ENCODE results near the gene INPP5A. TPM values are rescaled to one million over a fixed set of nuclear protein-coding genes. Genes with fewer than 3 reads are reported as not detected.

The INPP5A gene
- total RNA-seq, 1 experiment from 2014 or later, result 14.7 TPM

DNA sequence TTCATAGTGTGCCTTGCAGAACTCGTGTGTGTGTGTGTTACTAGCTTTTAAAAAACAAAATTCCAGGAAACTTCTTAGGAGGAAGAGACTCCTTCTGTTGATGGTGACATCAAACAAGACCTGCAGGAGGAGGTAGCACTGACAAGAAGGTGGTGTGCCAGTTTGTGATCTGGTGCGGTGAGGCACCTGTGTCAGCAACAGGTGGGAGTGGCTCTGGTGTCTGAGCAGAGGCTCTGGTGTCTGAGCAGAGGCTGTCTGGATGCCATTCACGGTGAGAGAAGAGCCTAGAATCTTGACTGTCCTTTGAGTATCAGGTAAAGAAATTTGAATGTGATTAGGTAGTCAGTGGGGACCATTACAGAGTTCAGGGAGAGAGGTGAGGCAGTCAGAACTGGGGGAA is 122.8 kb downstream of the INPP5A start:
- CTCF ChIA-PET, result interaction anchor here (1.1 kb wide), 1 partner anchor 201 kb away, joined by 3 read pairs; no protein-coding TSS in a partner anchor
- intact Hi-C loops (cut with micrococcal nuclease), result loop anchor here (10.0 kb wide), 1 partner anchor 134 kb away; no protein-coding TSS in a partner anchor
- Mint-ChIP-seq H3K27ac (ENCODE audit: low read depth, unreplicated experiment) (no peak overlapping the region), H3K4me1 (ENCODE audit: insufficient read depth, unreplicated experiment) (peaks cover 9% of the 10 kb centered on the region), H3K4me3 (ENCODE audit: unreplicated experiment) (no peak overlapping the region), H3K27me3 (ENCODE audit: insufficient read depth, unreplicated experiment) (no peaks in the 10 kb centered on the region), H3K36me3 (ENCODE audit: insufficient read depth, unreplicated experiment) (peaks cover 8% of the 10 kb centered on the region), H3K9me3 (ENCODE audit: unreplicated experiment) (no peaks in the 10 kb centered on the region)
- POLR2A ChIA-PET, result no interaction called here
- no peak for DNase-seq (ENCODE audit: unreplicated experiment)
- BruUV-seq (replicated peaks), result no TSS peak
- TF ChIP-seq, protein P1, sequence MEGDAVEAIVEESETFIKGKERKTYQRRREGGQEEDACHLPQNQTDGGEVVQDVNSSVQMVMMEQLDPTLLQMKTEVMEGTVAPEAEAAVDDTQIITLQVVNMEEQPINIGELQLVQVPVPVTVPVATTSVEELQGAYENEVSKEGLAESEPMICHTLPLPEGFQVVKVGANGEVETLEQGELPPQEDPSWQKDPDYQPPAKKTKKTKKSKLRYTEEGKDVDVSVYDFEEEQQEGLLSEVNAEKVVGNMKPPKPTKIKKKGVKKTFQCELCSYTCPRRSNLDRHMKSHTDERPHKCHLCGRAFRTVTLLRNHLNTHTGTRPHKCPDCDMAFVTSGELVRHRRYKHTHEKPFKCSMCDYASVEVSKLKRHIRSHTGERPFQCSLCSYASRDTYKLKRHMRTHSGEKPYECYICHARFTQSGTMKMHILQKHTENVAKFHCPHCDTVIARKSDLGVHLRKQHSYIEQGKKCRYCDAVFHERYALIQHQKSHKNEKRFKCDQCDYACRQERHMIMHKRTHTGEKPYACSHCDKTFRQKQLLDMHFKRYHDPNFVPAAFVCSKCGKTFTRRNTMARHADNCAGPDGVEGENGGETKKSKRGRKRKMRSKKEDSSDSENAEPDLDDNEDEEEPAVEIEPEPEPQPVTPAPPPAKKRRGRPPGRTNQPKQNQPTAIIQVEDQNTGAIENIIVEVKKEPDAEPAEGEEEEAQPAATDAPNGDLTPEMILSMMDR (IDR thresholded peaks at IDR 0.05; ENCODE audit: unreplicated experiment), result no peak

DNA sequence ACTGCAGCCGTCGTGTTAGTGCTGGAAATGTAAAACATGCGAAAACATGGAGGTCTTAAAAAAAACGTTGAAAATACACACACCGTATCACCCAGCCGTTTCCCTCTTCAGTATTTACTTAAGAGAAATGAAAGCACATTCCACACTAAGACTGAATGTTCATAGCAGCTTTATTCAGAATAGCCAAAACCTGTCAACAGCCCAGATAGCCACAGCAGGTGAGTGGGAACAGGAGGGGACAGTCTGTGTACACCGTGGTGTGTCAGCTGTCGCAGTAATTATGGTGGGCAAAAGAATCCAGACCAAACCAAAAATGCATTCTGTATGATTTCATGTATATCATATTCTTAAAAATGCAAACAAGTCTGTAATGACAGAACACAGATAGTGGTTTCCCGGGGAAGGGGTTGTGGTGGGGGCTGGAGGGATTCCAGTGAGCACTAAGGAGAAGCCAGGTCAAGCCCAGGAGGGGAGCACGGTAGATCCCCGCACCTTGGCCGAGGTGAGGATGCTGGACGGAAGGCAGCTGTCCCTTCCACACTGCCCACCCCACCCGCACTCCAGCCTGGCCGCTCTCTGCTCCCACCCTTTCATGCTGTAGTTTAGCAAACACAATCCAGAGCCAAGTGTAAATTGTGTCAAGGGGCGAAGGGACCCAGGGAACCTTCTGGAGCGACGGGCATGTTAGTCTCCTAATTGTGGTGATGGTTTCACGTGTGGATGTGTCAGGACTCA is 124.8 kb downstream of the INPP5A start:
- intact Hi-C loops (cut with micrococcal nuclease), result loop anchor here (10.0 kb wide), 1 partner anchor 132 kb away; no protein-coding TSS in a partner anchor
- ChIA-PET POLR2A (no interaction called here), CTCF (interaction anchor here (0.7 kb wide), 1 partner anchor 71 kb away, joined by 3 read pairs; no protein-coding TSS in a partner anchor)
- BruUV-seq (replicated peaks), result no TSS peak
- Mint-ChIP-seq H3K27me3 (ENCODE audit: insufficient read depth, unreplicated experiment) (no peaks in the 10 kb centered on the region), H3K4me3 (ENCODE audit: unreplicated experiment) (no peak overlapping the region), H3K36me3 (ENCODE audit: insufficient read depth, unreplicated experiment) (peaks cover 8% of the 10 kb centered on the region), H3K4me1 (ENCODE audit: insufficient read depth, unreplicated experiment) (peaks cover 21% of the 10 kb centered on the region), H3K27ac (ENCODE audit: low read depth, unreplicated experiment) (no peak overlapping the region), H3K9me3 (ENCODE audit: unreplicated experiment) (no peaks in the 10 kb centered on the region)
- TF ChIP-seq, protein P1 (IDR thresholded peaks at IDR 0.05; ENCODE audit: unreplicated experiment), result no peak
- DNase-seq (ENCODE audit: unreplicated experiment), result no peak

DNA sequence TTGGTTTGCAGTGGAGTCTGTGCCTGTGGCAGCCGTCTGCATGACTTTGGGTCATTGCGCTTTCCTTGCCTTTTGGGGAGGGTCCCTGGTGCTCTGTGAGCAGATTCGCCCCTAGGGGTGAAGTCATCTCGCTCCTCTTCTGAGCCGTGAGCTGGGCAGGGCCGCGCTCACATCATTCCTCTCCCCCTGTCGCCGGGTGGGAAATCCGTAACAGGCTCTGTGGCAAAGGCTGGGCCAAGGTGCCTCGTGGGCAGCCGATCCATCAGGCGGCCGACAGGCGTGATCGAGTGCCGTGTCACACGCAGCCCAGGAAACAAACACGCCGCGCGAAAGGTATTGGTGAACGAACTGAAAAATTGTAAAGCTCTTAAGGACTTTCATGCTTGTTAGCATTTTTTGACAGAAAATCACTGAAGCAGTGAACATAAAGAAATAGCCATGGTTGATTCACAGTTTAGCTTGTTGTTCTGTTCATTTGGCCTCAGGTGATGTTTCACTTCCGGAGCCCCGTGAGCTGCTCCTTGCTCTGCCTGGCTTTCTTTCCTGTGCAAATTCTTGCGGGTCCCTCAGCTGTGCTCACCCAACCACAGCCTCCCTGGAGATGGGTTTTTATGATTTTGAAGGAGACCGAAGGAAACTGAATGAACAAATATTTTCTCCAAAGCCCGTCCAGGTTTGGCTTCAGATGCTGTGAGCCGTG is 126.2 kb downstream of the INPP5A start:
- CTCF ChIA-PET, result interaction anchor here (0.6 to 2.7 kb wide), 4 partner anchors 9 to 240 kb away, joined by 3 to 20 read pairs (median 6); no protein-coding TSS in a partner anchor
- Mint-ChIP-seq H3K27me3 (ENCODE audit: insufficient read depth, unreplicated experiment) (no peaks in the 10 kb centered on the region), H3K4me1 (ENCODE audit: insufficient read depth, unreplicated experiment) (peaks cover 21% of the 10 kb centered on the region), H3K4me3 (ENCODE audit: unreplicated experiment) (no peak overlapping the region), H3K9me3 (ENCODE audit: unreplicated experiment) (no peaks in the 10 kb centered on the region), H3K27ac (ENCODE audit: low read depth, unreplicated experiment) (peak overlapping the region; percentile 75), H3K36me3 (ENCODE audit: insufficient read depth, unreplicated experiment) (peaks cover 8% of the 10 kb centered on the region)
- TF ChIP-seq, protein P1 (IDR thresholded peaks at IDR 0.05; ENCODE audit: unreplicated experiment), result no peak
- no TSS peak for BruUV-seq (replicated peaks)
- peak; percentile 33 for DNase-seq (ENCODE audit: unreplicated experiment)
- POLR2A ChIA-PET, result interaction anchor here (0.6 to 1.2 kb wide), 4 partner anchors 9 to 127 kb away, joined by 3 to 4 read pairs (median 3); no protein-coding TSS in a partner anchor
- intact Hi-C loops (cut with micrococcal nuclease), result loop anchor here (10.0 kb wide), 1 partner anchor 131 kb away; no protein-coding TSS in a partner anchor

DNA sequence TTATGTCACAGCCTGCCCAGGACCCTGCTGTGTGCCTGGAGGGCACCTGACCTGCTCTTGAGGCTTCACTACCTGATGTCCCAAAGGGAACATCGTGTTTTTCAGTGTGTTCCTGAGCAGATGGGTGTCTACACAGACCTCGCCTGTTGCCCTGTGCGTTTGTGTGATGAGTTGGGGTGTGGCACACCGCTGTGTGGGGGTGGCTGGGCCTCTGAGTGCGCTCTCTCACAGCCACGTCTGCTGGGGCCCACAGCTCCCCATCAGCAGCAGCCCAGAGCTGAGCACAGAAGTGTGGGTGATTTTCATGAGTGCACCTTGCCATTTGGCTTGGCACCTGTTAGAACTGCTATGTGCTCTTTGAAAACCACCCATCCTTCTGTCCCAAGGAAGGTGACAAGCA is 126.8 kb downstream of the INPP5A start:
- H3K27me3 Mint-ChIP-seq (ENCODE audit: insufficient read depth, unreplicated experiment), result no peaks in the 10 kb centered on the region
- TF ChIP-seq, protein P1 (IDR thresholded peaks at IDR 0.05; ENCODE audit: unreplicated experiment), result no peak
- CTCF ChIA-PET, result interaction anchor here (0.6 to 2.7 kb wide), 4 partner anchors 10 to 240 kb away, joined by 3 to 20 read pairs (median 6); no protein-coding TSS in a partner anchor
- peak overlapping the region; percentile 75 for H3K27ac Mint-ChIP-seq (ENCODE audit: low read depth, unreplicated experiment)
- POLR2A ChIA-PET, result interaction anchor here (0.6 to 1.2 kb wide), 4 partner anchors 9 to 128 kb away, joined by 3 to 4 read pairs (median 3); no protein-coding TSS in a partner anchor
- H3K4me1 Mint-ChIP-seq (ENCODE audit: insufficient read depth, unreplicated experiment), result peaks cover 21% of the 10 kb centered on the region
- intact Hi-C loops (cut with micrococcal nuclease), result loop anchor here (10.0 kb wide), 1 partner anchor 130 kb away; no protein-coding TSS in a partner anchor
- H3K36me3 Mint-ChIP-seq (ENCODE audit: insufficient read depth, unreplicated experiment), result peaks cover 8% of the 10 kb centered on the region
- peak; percentile 37 for DNase-seq (ENCODE audit: unreplicated experiment)
- no peaks in the 10 kb centered on the region for H3K9me3 Mint-ChIP-seq (ENCODE audit: unreplicated experiment)
- H3K4me3 Mint-ChIP-seq (ENCODE audit: unreplicated experiment), result no peak overlapping the region
- no TSS peak for BruUV-seq (replicated peaks)
